CD4-positive, alpha-beta T cell treated with Interleukin-2 at 100 ng/mL for 4 hours (primary cell): Measurements from ENCODE around the gene LPAR1.

ENCODE experiments used
- DNase-seq: peaks from one replicate; pipeline ENCODE4 v3.0.0-alpha.2; 2020; ENCODE audit warnings: low spot score

Gene LPAR1

GRCh38 chr9:110999379-110999778 lies 38.9 kb downstream of the LPAR1 start:
- DNase-seq, result no peak

GRCh38 chr9:110997847-110998246 lies 40.4 kb downstream of the LPAR1 start:
- no peak for DNase-seq

- no peak for DNase-seq
Measured at GRCh38 chr9:110996436-110997220, 41.6 kb downstream of the LPAR1 start.

GRCh38 chr9:110995420-110996340 lies 42.6 kb downstream of the LPAR1 start:
- DNase-seq, result no peak

GRCh38 chr9:110994771-110995241 lies 43.5 kb downstream of the LPAR1 start:
- DNase-seq, result no peak

GRCh38 chr9:110990481-110990880 lies 47.8 kb downstream of the LPAR1 start:
- DNase-seq, result no peak

- no peak for DNase-seq
Measured at GRCh38 chr9:110986529-110986928, 51.7 kb downstream of the LPAR1 start.

GRCh38 chr9:110984890-110985437 lies 53.3 kb downstream of the LPAR1 start:
- no peak for DNase-seq

GRCh38 chr9:110980261-110980660 lies 58.0 kb downstream of the LPAR1 start:
- DNase-seq, result no peak

- DNase-seq, result no peak
Measured at GRCh38 chr9:110979636-110980035, 58.6 kb downstream of the LPAR1 start.

- no peak for DNase-seq
Measured at GRCh38 chr9:110978516-110978915, 59.8 kb downstream of the LPAR1 start.

- DNase-seq, result no peak
Measured at GRCh38 chr9:110977259-110977709, 61.0 kb downstream of the LPAR1 start.

GRCh38 chr9:110975969-110976368 lies 62.3 kb downstream of the LPAR1 start:
- DNase-seq, result no peak

GRCh38 chr9:110975278-110975677 lies 63.0 kb downstream of the LPAR1 start:
- no peak for DNase-seq

GRCh38 chr9:110971705-110972104 lies 66.6 kb downstream of the LPAR1 start:
- DNase-seq, result no peak

GRCh38 chr9:110971234-110971633 lies 67.0 kb downstream of the LPAR1 start:
- DNase-seq, result no peak

GRCh38 chr9:110969971-110970386 lies 68.3 kb downstream of the LPAR1 start:
- DNase-seq, result no peak

- DNase-seq, result no peak
Measured at GRCh38 chr9:110968096-110968495, 70.2 kb downstream of the LPAR1 start.

GRCh38 chr9:110967196-110967595 lies 71.1 kb downstream of the LPAR1 start:
- DNase-seq, result no peak

GRCh38 chr9:110960288-110960687 lies 78.0 kb downstream of the LPAR1 start:
- DNase-seq, result no peak

GRCh38 chr9:110958847-110959246 lies 79.4 kb downstream of the LPAR1 start:
- no peak for DNase-seq

GRCh38 chr9:110954822-110955291 lies 83.4 kb downstream of the LPAR1 start:
- no peak for DNase-seq

- no peak for DNase-seq
Measured at GRCh38 chr9:110952540-110952859, 85.8 kb downstream of the LPAR1 start.
